Smooth muscle cell (in vitro differentiated cells): Measurements from ENCODE around the gene C11orf21. TPM values are rescaled to one million over a fixed set of nuclear protein-coding genes. Genes with fewer than 3 reads are reported as not detected.

Experiments
- DNase-seq: peaks from one replicate; lab custom pipeline; 2025; ENCODE audit not compliant: unreplicated experiment; lab: John Stamatoyannopoulos, UW
- H2AFZ ChIP-seq: fragments of 200-600 bp; sonication (generic); 2 replicates; pipeline ENCODE4 v1.6.0; 2016; ENCODE audit warnings: antibody characterized with exemption, low read depth, mild to moderate bottlenecking
- H3F3A ChIP-seq: fragments of 200-600 bp; sonication (generic); 2 replicates; pipeline ENCODE4 v1.6.0; 2017; ENCODE audit warnings: antibody characterized with exemption, low read depth
- H3K27ac ChIP-seq: fragments of 200-600 bp; sonication (generic); 2 replicates; pipeline ENCODE4 v1.5.1; 2016; ENCODE audit warnings: low read depth, mild to moderate bottlenecking
- H3K27me3 ChIP-seq: fragments of 200-600 bp; sonication (generic); 2 replicates; pipeline ENCODE4 v1.6.1; 2016; ENCODE audit warnings: low read depth, mild to moderate bottlenecking
- H3K36me3 ChIP-seq: fragments of 200-600 bp; sonication (generic); 2 replicates; pipeline ENCODE4 v1.5.1; 2016; ENCODE audit warnings: low read depth
- H3K4me1 ChIP-seq: fragments of 200-600 bp; sonication (generic); 2 replicates; pipeline ENCODE4 v1.5.1; 2016; ENCODE audit warnings: low read depth
- H3K4me2 ChIP-seq: fragments of 200-600 bp; sonication (generic); 2 replicates; pipeline ENCODE4 v1.6.0; 2016; ENCODE audit warnings: mild to moderate bottlenecking
- H3K4me3 ChIP-seq: fragments of 200-600 bp; sonication (generic); 2 replicates; pipeline ENCODE4 v1.5.1; 2016; ENCODE audit warnings: mild to moderate bottlenecking
- H3K79me2 ChIP-seq: fragments of 200-600 bp; sonication (generic); 2 replicates; pipeline ENCODE4 v1.6.0; 2016; ENCODE audit warnings: low read depth, mild to moderate bottlenecking
- H3K9ac ChIP-seq: fragments of 200-600 bp; sonication (generic); 2 replicates; pipeline ENCODE4 v1.6.0; 2016; ENCODE audit warnings: low read depth
- H3K9me3 ChIP-seq: fragments of 200-600 bp; sonication (generic); replicated peaks from 2 replicates; pipeline ENCODE4 v1.5.1; 2016; ENCODE audit warnings: low read depth
- H4K20me1 ChIP-seq: fragments of 200-600 bp; sonication (generic); 2 replicates; pipeline ENCODE4 v1.6.0; 2016; ENCODE audit warnings: low read depth
- CTCF ChIP-seq: fragments of 200-600 bp; sonication (generic); IDR thresholded peaks from 2 replicates; pipeline ENCODE4 v1.5.1; 2017; ENCODE audit warnings: borderline replicate concordance, mild to moderate bottlenecking, antibody characterized with exemption; ENCODE audit not compliant: insufficient read depth, poor library complexity, severe bottlenecking
- WGBS: methylation state at CpG from one replicate; pipeline ENCODE4 v1.1.7; 2016; ENCODE audit warnings: low lambda C conversion rate; 5-methylcytosine and 5-hydroxymethylcytosine counted together
- polyA plus RNA-seq: library from polyadenylated mRNA; unstranded; fragments of >200 nt; fragmentation: Nextera tagmentation; extraction: Ambion mirVana; gene quantifications from 2 replicates; pipeline ENCODE4 v1.2.1, GENCODE V29; 2016
- total RNA-seq: library from RNA; depleted of rRNA; stranded (reverse); fragments of >200 nt; gene quantifications from 2 replicates; pipeline ENCODE4 v1.2.3, GENCODE V29; 2014

C11orf21 gene
- total and polyA plus RNA-seq, 2 experiments from 2014 or later, result not detected

GRCh38 chr11:2300290-2300935 lies 1.3 kb downstream of the C11orf21 start:
- no peaks in the 10 kb centered on the region for H3K36me3 ChIP-seq
- no peak overlapping the region for H3K4me2 ChIP-seq
- H3K4me3 ChIP-seq, result no peak overlapping the region
- no peak overlapping the region for H3K27ac ChIP-seq
- no peaks in the 10 kb centered on the region for H4K20me1 ChIP-seq
- no peak for TF ChIP-seq CTCF
- H3K4me1 ChIP-seq, result peaks cover 2% of the 10 kb centered on the region
- H3K27me3 ChIP-seq, result peaks cover 3% of the 10 kb centered on the region
- DNase-seq, result no peak
- no peaks in the 10 kb centered on the region for H3K79me2 ChIP-seq
- 96% methylated on average over 13 of the region's 19 CpGs for WGBS
- H3F3A ChIP-seq, result no peaks in the 10 kb centered on the region
- H3K9ac ChIP-seq, result no peak overlapping the region
- no peaks in the 10 kb centered on the region for H3K9me3 ChIP-seq
- H2AFZ ChIP-seq, result no peak overlapping the region

- no peaks in the 10 kb centered on the region for H3K9me3 ChIP-seq
- peaks cover 5% of the 10 kb centered on the region for H3K27me3 ChIP-seq
- TF ChIP-seq CTCF, result no peak
- no peak overlapping the region for H3K4me3 ChIP-seq
- no peak overlapping the region for H3K4me2 ChIP-seq
- H3F3A ChIP-seq, result no peaks in the 10 kb centered on the region
- no peak for DNase-seq
- no peaks in the 10 kb centered on the region for H3K36me3 ChIP-seq
- no peak overlapping the region for H3K9ac ChIP-seq
- 58% methylated on average over 7 of the region's 10 CpGs for WGBS
- H4K20me1 ChIP-seq, result no peaks in the 10 kb centered on the region
- H3K79me2 ChIP-seq, result no peaks in the 10 kb centered on the region
- H3K27ac ChIP-seq, result no peak overlapping the region
- H2AFZ ChIP-seq, result no peak overlapping the region
- peaks cover 2% of the 10 kb centered on the region for H3K4me1 ChIP-seq
Observed at GRCh38 chr11:2299773-2300172, 1.9 kb downstream of the C11orf21 start.

DNA sequence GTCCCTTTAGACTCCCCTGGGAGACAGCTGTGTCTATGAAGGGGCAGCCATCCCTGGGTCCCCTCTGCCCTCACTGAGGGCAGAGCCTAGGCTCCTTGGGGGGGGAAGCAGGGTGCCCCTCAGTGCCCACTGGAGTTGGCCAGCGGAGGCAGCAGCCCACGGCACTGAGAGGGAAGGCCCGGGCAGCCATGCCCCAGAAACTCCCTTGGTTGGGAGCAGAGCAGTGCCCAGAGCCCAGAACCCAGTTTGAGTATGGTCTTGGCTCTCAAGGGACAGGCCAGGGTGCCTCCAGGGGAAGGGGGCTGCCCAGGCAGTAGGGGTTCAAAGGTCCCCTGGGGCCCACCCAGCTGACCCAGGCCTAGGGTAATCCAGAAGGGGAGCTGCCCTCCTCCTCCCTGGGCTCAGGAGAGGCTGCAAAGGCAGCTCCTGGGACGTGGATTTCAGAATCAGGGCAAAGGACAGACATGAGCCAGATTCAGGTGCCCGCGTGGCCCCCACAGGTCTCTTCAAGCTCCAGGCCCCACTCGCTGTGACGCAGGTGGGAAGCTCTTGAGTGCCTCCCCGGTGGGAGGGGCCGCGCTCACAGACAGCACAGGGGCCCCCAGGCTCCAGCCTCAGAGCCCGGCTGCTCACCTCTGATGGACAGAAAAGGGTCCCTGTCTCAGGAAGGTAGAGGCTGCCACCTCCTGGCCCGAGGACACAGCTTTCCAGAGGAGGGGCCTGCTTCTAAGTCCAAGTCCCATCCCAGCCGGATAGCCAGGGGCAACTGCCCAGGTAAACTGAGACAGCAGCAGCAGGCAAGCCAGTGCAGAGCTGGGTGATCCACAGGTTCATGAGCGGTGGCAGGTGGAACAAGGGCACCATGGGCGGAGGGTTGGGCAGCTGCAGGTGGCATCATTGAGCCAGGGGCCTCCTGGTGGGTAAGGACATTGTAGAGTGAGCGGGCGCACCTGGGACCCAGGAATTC lies 2.6 kb downstream of the C11orf21 start:
- Histone ChIP-seq H2AFZ (no peak overlapping the region), H3K9me3 (no peaks in the 10 kb centered on the region), H3K4me3 (no peak overlapping the region), H3K27me3 (peaks cover 9% of the 10 kb centered on the region), H4K20me1 (no peaks in the 10 kb centered on the region), H3K9ac (no peak overlapping the region), H3K79me2 (no peaks in the 10 kb centered on the region), H3K27ac (no peak overlapping the region), H3F3A (no peaks in the 10 kb centered on the region), H3K36me3 (no peaks in the 10 kb centered on the region), H3K4me1 (peaks cover 2% of the 10 kb centered on the region), H3K4me2 (no peak overlapping the region)
- no peak for DNase-seq
- 63% methylated on average over 18 of the region's 18 CpGs for WGBS
- TF ChIP-seq CTCF, result peak; percentile 29
